NCI-H1048 (cell line): Measurements from ENCODE around the gene COPZ1.
"Not testable (repeated sequence)": the region's sequence is repeated elsewhere in the genome, so short reads cannot be mapped to it uniquely, and the experiment has no call there.

ENCODE experiments used
- DNase-seq: peaks from one replicate; lab custom pipeline; 2025; lab: John Stamatoyannopoulos, UW

The COPZ1 gene

GRCh38 chr12:54331461-54331860 lies 6.5 kb downstream of the COPZ1 start:
- no peak for DNase-seq

GRCh38 chr12:54333420-54334034 lies 8.6 kb downstream of the COPZ1 start:
- DNase-seq: no peak

GRCh38 chr12:54337280-54337842 lies 12.4 kb downstream of the COPZ1 start:
- no peak for DNase-seq

- DNase-seq: no peak
Measured at GRCh38 chr12:54337854-54338650, 13.1 kb downstream of the COPZ1 start.

- no peak for DNase-seq
Measured at GRCh38 chr12:54338698-54339296, 13.9 kb downstream of the COPZ1 start.

- no peak for DNase-seq
Measured at GRCh38 chr12:54340846-54341245, 15.9 kb downstream of the COPZ1 start.

GRCh38 chr12:54341378-54342300 lies 16.7 kb downstream of the COPZ1 start:
- no peak for DNase-seq

GRCh38 chr12:54349036-54349435 lies 24.1 kb downstream of the COPZ1 start:
- no peak for DNase-seq

- no peak for DNase-seq
Measured at GRCh38 chr12:54349679-54350078, 24.7 kb downstream of the COPZ1 start.

GRCh38 chr12:54350743-54351142 lies 25.8 kb downstream of the COPZ1 start:
- no peak for DNase-seq

GRCh38 chr12:54351341-54351740 lies 26.4 kb downstream of the COPZ1 start:
- no peak for DNase-seq

GRCh38 chr12:54352022-54352531 lies 27.1 kb downstream of the COPZ1 start:
- no peak for DNase-seq

- no peak for DNase-seq
Measured at GRCh38 chr12:54352891-54353874, 28.3 kb downstream of the COPZ1 start.

- not testable (repeated sequence) for DNase-seq
Measured at GRCh38 chr12:54354271-54354670, 29.3 kb downstream of the COPZ1 start.

- DNase-seq: no peak
Measured at GRCh38 chr12:54355104-54355815, 30.3 kb downstream of the COPZ1 start.

- no peak for DNase-seq
Measured at GRCh38 chr12:54356228-54356627, 31.3 kb downstream of the COPZ1 start.

- DNase-seq: no peak
Measured at GRCh38 chr12:54356951-54357356, 32.0 kb downstream of the COPZ1 start.

GRCh38 chr12:54357506-54358190 lies 32.7 kb downstream of the COPZ1 start:
- DNase-seq: no peak
